Ishikawa (cell line): ENCODE measurements around the gene COX4I2.

Experiments
- CEBPB ChIP-seq: IDR thresholded peaks from 2 replicates; pipeline ENCODE4 v1.6.1; 2012
- CREB1 ChIP-seq: IDR thresholded peaks from 2 replicates; pipeline ENCODE4 v1.6.1; 2012; ENCODE audit warnings: low read depth
- EGR1 ChIP-seq: IDR thresholded peaks from 2 replicates; pipeline ENCODE4 v1.6.1; 2012
- EP300 ChIP-seq: IDR thresholded peaks from 2 replicates; pipeline ENCODE4 v1.6.1; 2012; ENCODE audit warnings: borderline replicate concordance
- FOXM1 ChIP-seq: IDR thresholded peaks from 2 replicates; pipeline ENCODE4 v1.6.1; 2012; ENCODE audit warnings: low read depth, borderline replicate concordance
- MAX ChIP-seq: IDR thresholded peaks from 2 replicates; pipeline ENCODE4 v1.6.1; 2012
- NFIC ChIP-seq: IDR thresholded peaks from 2 replicates; pipeline ENCODE4 v1.6.1; 2012
- RAD21 ChIP-seq: IDR thresholded peaks from 2 replicates; pipeline ENCODE4 v1.6.1; 2012; ENCODE audit warnings: low read depth
- REST ChIP-seq: IDR thresholded peaks from 2 replicates; pipeline ENCODE4 v1.6.1; 2012; ENCODE audit warnings: low read depth, mild to moderate bottlenecking
- TAF1 ChIP-seq: IDR thresholded peaks from 2 replicates; pipeline ENCODE4 v1.6.1; 2012; ENCODE audit warnings: low read depth, mild to moderate bottlenecking
- TCF12 ChIP-seq: IDR thresholded peaks from 2 replicates; pipeline ENCODE4 v1.6.1; 2012; ENCODE audit warnings: low read depth
- TEAD4 ChIP-seq: IDR thresholded peaks from 2 replicates; pipeline ENCODE4 v1.6.1; 2012
- YY1 ChIP-seq: IDR thresholded peaks from 2 replicates; pipeline ENCODE4 v1.6.1; 2012; ENCODE audit warnings: low read depth
- ZBTB7A ChIP-seq: IDR thresholded peaks from 2 replicates; pipeline ENCODE4 v1.6.1; 2012; ENCODE audit warnings: low read depth
- TF ChIP-seq, protein P1 (sequence below): IDR thresholded peaks from 2 replicates; pipeline ENCODE4 v1.6.1; 2012

Gene COX4I2

DNA sequence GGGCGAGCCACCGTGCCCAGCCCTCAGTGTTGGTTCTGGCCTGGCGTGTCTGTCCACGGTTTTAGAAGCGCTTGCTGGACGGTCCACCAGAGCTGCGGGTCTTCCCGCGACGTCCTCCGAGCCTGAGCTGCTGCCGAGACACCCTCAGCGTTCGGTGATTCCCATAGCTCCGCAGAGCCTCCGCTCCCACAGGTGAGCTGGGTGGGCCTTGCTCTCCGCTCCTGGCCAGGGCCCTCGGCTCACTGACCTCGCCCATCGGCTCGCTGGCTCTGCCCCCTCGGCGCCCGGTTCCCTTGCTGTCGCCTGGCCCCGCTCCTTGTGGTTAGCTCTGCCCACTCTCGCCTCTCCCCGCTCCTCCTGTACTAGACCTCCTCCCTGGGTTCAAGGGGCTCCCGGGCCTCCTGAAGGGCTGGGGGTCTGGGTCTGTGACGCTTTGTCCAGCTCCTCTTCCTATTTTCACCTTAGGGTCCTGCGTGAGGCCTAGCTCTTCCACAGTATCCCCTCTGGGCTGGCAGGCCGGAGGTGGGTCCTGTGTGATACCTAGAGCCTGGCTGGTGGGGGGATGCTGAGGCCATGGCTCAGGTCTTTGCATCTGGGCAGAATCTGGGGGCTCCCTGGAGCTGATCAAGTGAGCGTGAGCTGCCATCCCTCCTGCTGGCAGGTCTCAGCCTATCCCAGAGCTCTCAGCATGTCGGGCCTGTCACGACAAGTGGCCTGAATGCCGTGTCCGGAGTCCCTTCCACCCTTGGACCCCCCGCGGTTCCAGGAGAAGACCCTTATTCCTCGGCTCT, 5.0 kb upstream of the COX4I2 start:
- TF ChIP-seq EGR1 (no peak), FOXM1 (no peak), REST (no peak), ZBTB7A (no peak), TAF1 (no peak), NFIC (no peak), CREB1 (no peak)
- TF ChIP-seq, protein P1, sequence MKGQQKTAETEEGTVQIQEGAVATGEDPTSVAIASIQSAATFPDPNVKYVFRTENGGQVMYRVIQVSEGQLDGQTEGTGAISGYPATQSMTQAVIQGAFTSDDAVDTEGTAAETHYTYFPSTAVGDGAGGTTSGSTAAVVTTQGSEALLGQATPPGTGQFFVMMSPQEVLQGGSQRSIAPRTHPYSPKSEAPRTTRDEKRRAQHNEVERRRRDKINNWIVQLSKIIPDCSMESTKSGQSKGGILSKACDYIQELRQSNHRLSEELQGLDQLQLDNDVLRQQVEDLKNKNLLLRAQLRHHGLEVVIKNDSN: no peak

DNA sequence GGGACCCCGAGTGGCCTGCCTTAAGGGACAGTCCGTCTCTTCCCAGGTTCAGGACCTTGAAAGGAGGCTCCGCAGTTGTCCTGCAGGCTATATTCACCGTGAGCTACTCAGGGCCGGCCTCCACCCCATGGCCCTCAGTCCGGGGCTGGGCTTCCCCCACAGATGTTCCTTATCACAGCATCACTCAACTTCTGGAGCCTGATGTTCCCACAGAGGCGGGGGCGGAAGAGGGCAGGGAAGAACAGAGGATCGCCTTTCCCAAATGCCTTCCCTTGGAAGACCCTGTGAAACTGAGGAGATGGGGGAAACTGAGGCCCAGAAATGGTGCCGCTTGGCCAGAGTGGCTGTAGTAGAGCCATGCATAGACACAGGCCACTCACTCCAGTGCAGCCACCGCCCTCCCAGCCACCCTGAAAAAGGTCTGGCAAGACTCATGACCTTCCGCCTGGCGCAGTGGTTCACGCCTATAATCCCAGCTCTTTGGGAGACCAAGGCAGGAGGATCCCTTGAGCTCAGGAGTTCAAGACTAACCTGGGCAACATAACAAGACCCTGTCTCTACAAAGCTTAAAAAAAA, 4.3 kb upstream of the COX4I2 start:
- no peak for TF ChIP-seq MAX
- TF ChIP-seq ZBTB7A: no peak

DNA sequence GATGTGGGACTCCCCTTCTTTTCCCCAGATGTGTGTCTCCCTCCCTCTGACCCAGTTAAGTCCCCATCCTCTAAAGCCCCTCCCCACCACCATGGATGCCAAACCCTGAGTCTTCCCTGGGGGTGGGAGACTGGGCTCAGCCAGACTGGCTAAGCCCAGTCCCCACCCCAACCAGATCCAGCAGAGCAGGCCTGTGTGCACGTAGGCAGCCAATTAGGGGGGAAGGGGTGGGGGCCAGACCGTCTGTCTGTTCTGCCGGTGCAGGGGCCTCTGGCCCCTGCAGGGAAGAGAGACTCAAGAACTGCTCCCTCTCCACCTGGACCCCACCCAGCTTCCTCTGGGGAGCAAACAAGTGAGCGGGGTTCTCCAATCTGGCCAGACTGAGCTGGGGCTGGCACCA, 605 bp downstream of the COX4I2 start:
- no peak for TF ChIP-seq CREB1
- no peak for TF ChIP-seq EGR1
- TF ChIP-seq, protein P1: no peak
- TF ChIP-seq EP300: no peak
- TF ChIP-seq TAF1: no peak

DNA sequence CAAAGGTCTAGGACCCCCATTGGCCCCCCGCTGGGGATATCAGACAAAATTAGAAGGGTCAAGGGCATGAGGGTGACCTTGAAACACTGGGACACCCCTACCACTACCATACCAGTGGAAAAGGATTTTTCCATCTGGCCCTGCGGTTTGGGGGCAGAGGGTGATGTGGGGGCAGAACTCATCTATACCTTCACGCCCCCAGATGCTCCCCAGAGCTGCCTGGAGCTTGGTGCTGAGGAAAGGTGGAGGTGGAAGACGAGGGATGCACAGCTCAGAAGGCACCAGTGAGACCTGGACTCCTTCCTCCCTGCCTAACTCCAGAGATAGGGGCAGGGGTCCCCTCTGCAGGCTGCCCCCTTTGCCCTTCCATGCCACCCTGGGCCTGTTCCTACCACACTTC, 1.1 kb downstream of the COX4I2 start:
- TF ChIP-seq EP300 (no peak), ZBTB7A (no peak), FOXM1 (no peak), MAX (no peak), TAF1 (no peak), NFIC (no peak), CREB1 (no peak), TEAD4 (no peak)

GRCh38 chr20:31640259-31640658, 2.5 kb downstream of the COX4I2 start:
- TF ChIP-seq MAX (no peak), TAF1 (no peak), RAD21 (no peak), REST (no peak), CREB1 (no peak), CEBPB (no peak), YY1 (no peak), EGR1 (no peak), FOXM1 (no peak), TEAD4 (no peak), EP300 (no peak), NFIC (no peak)

- TF ChIP-seq EP300: no peak
- TF ChIP-seq ZBTB7A: no peak
- TF ChIP-seq MAX: no peak
- no peak for TF ChIP-seq YY1
- no peak for TF ChIP-seq TEAD4
- TF ChIP-seq, protein P1: no peak
- TF ChIP-seq EGR1: no peak
- no peak for TF ChIP-seq CEBPB
- TF ChIP-seq NFIC: no peak
- no peak for TF ChIP-seq TAF1
- TF ChIP-seq RAD21: no peak
- no peak for TF ChIP-seq TCF12
- no peak for TF ChIP-seq REST
- TF ChIP-seq CREB1: no peak
- no peak for TF ChIP-seq FOXM1
These were observed 3.7 kb downstream of the COX4I2 start for GRCh38 chr20:31641391-31641790.
